HepG2 (cell line): ENCODE measurements around the gene ZNF467. TPM values are rescaled to one million over a fixed set of nuclear protein-coding genes. Genes with fewer than 3 reads are reported as not detected.

ENCODE experiments used
- CBX1 ChIP-seq: IDR thresholded peaks from one replicate; pipeline ENCODE4 v1.6.1; 2016; ENCODE audit warnings: antibody characterized with exemption, low read depth
- CSRNP1 ChIP-seq: sonication (generic); formaldehyde crosslinking; IDR thresholded peaks from 2 replicates; pipeline ENCODE4 v1.8.1; 2023; ENCODE audit warnings: mild to moderate bottlenecking, missing genetic modification reagents
- PAXIP1 ChIP-seq: sonication (generic); formaldehyde crosslinking; conservative IDR thresholded peaks from 2 replicates; pipeline ENCODE4 v1.4.0; 2020; ENCODE audit warnings: mild to moderate bottlenecking, missing genetic modification reagents, moderate library complexity
- REPIN1 ChIP-seq: sonication (generic); formaldehyde crosslinking; IDR thresholded peaks from 2 replicates; pipeline ENCODE4 v1.8.0; 2022; ENCODE audit warnings: missing genetic modification reagents, low read depth, mild to moderate bottlenecking, borderline replicate concordance
- SSRP1 ChIP-seq: IDR thresholded peaks from 2 replicates; pipeline ENCODE4 v1.6.1; 2016; ENCODE audit warnings: control low read depth
- ZBTB10 ChIP-seq: sonication (generic); formaldehyde crosslinking; IDR thresholded peaks from 2 replicates; pipeline ENCODE4 v1.4.0; 2020; ENCODE audit warnings: missing genetic modification reagents, borderline replicate concordance
- ZNF569 ChIP-seq: sonication (generic); formaldehyde crosslinking; IDR thresholded peaks from 2 replicates; pipeline ENCODE4 v1.5.0; 2020; ENCODE audit warnings: mild to moderate bottlenecking, missing genetic modification reagents, moderate library complexity, borderline replicate concordance
- ZNF598 ChIP-seq: sonication (generic); formaldehyde crosslinking; IDR thresholded peaks from 2 replicates; pipeline ENCODE4 v1.5.1; 2020; ENCODE audit warnings: mild to moderate bottlenecking, missing genetic modification reagents, borderline replicate concordance
- polyA plus RNA-seq, 8 experiments: library from polyadenylated mRNA; depleted of rRNA in 3 of 8; stranded (reverse) in 7 of 8; unstranded in 1 of 8; fragments of >200 nt; fragmentation: Illumina TruSeq in 4 of 8; extraction: Trizol in 4 of 8; gene quantifications; 2 replicates each; pipeline versions ENCODE4 v1.2.1 to v1.2.3, GENCODE V29; 2011 to 2016; ENCODE audit warnings: low read depth in 4 of 8, missing spikeins in 1 of 8, mixed read lengths in 1 of 8; ENCODE audit not compliant: insufficient read depth in 1 of 8
- total RNA-seq, 5 experiments: library from RNA; depleted of rRNA; stranded (reverse); fragments of >200 nt; fragmentation: Illumina TruSeq; extraction: Trizol; gene quantifications; 2 replicates each; pipeline ENCODE4 v1.2.3, GENCODE V29; 2016; ENCODE audit warnings: low read depth in 1 of 5

Gene ZNF467
- total and polyA plus RNA-seq, 2 of the 13 experiments (the other 11 are each of a cell fraction or from before 2014, with no cell fraction given), result 0.03 TPM; not detected in 1

GRCh38 chr7:149795126-149795525 is 21.7 kb upstream of the ZNF467 start (continued):
- TF ChIP-seq CSRNP1 (CRISPR knock-in tag), result no peak
- TF ChIP-seq REPIN1, result no peak
- no peak for TF ChIP-seq PAXIP1 (CRISPR knock-in tag)
- TF ChIP-seq ZNF569, result no peak
- TF ChIP-seq ZBTB10, result no peak
- no peak for TF ChIP-seq CBX1
- no peak for TF ChIP-seq SSRP1 (CRISPR knock-in tag)
- no peak for TF ChIP-seq ZNF598 (CRISPR knock-in tag)
